Thyroid gland (tissue), 4 donors: ENCODE measurements around the gene PTPA.

Source experiments
- CTCF ChIP-seq, 6 experiments: fragments of 200-600 bp in 3 of 6; fragments of 450-650 bp in 3 of 6; sonication (generic) in 3 of 6; IDR thresholded peaks; one replicate each; pipeline ENCODE4 v1.5.1; 2016 to 2019; ENCODE audit warnings: antibody characterized with exemption in 6 of 6, mild to moderate bottlenecking in 2 of 6, inconsistent platforms in 1 of 6, moderate library complexity in 1 of 6
- POLR2A ChIP-seq, 2 donors: fragments of 450-650 bp; IDR thresholded peaks; one replicate each; pipeline ENCODE4 v1.6.1; 2017; ENCODE audit warnings: antibody characterized with exemption in 2 of 2, mild to moderate bottlenecking in 2 of 2, moderate library complexity in 1 of 2

GRCh38 chr9:129100383-129101169 lies 10.6 kb upstream of the PTPA start:
- TF ChIP-seq CTCF (IDR thresholded peaks at IDR 0.05) (no peak), POLR2A (IDR thresholded peaks at IDR 0.05) (no peak)
